Measurements from ENCODE around the gene RUNX1.

DNA sequence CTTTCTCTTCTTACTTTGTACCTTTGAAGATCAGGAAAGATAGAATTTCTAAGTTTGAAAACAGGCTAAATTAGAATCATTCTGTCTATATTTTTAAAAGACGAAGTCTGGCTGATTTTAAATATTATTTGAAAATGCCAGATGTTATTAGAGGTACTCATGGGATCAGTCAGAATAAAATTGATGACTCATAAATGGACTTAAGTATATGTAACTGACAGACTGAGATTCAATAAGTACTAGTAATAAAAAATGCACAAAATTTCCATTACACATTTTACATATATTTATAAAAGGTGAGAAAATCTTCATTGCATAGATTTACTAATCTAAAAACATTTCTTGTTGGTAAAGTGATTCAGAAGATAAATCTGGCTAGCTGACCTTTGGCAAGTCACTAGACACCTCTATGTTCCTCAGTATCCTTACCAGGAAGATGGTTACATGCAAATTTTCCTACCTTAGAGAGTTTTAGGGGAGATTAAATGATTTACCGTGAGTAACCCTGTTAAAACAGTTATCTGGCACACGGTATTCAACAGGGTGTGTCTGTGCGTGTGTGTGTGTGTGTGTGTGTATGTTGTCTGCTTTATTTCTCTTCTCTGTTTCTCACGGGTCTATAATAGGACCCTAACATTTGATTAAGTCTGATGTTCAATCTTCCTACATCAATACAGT is 189.0 kb downstream of the RUNX1 start:
- TF ChIP-seq NFRKB (IDR thresholded peaks at IDR 0.05) (no peak), FOXA1 (IDR thresholded peaks at IDR 0.05) (no peak), SP1 (IDR thresholded peaks at IDR 0.05) (no peak), L3MBTL2 (conservative IDR thresholded peaks at IDR 0.05) (no peak), HDGF (IDR thresholded peaks at IDR 0.05; ENCODE audit: borderline replicate concordance) (no peak), FOXM1 (IDR thresholded peaks at IDR 0.05; ENCODE audit: borderline replicate concordance) (no peak), ARNT (IDR thresholded peaks at IDR 0.05) (no peak), ZNF384 (IDR thresholded peaks at IDR 0.05) (no peak), FOXK2 (IDR thresholded peaks at IDR 0.05) (no peak), LEF1 (IDR thresholded peaks at IDR 0.05; ENCODE audit: borderline replicate concordance) (no peak), CTBP1 (IDR thresholded peaks at IDR 0.05; ENCODE audit: borderline replicate concordance) (no peak), BHLHE40 (IDR thresholded peaks at IDR 0.05; ENCODE audit: borderline replicate concordance) (no peak)

All from HEK293T (cell line).